NT2/D1 (cell line): ENCODE data around the gene SLC49A3.
"Not testable (repeated sequence)": the region's sequence is repeated elsewhere in the genome, so short reads cannot be mapped to it uniquely, and the experiment has no call there.

Experiments used
- DNase-seq: peaks from one replicate; pipeline ENCODE4 v3.0.0-alpha.2; 2011; ENCODE audit warnings: low read depth, low spot score
- H3K27me3 ChIP-seq: 2 replicates; pipeline ENCODE4 v1.6.0; 2011; ENCODE audit warnings: mild to moderate bottlenecking; ENCODE audit not compliant: insufficient read length, insufficient read depth
- H3K36me3 ChIP-seq: 2 replicates; pipeline ENCODE4 v1.6.1; 2011; ENCODE audit warnings: mild to moderate bottlenecking, low read length, mixed read lengths; ENCODE audit not compliant: insufficient read depth, insufficient read length
- H3K4me1 ChIP-seq: 2 replicates; pipeline ENCODE4 v1.5.1; 2011; ENCODE audit not compliant: insufficient read depth, insufficient read length
- H3K4me3 ChIP-seq: 2 replicates; pipeline ENCODE4 v1.5.1; 2011; ENCODE audit warnings: low read depth; ENCODE audit not compliant: insufficient read length
- H3K9ac ChIP-seq: 2 replicates; pipeline ENCODE4 v1.6.0; 2011; ENCODE audit warnings: low read depth; ENCODE audit not compliant: insufficient read length
- H3K9me3 ChIP-seq: 2 replicates; pipeline ENCODE4 v1.5.1; 2011; ENCODE audit warnings: mild to moderate bottlenecking, low read length; ENCODE audit not compliant: insufficient read depth
- SUZ12 ChIP-seq: IDR thresholded peaks from 2 replicates; pipeline ENCODE4 v1.6.1; 2011; ENCODE audit not compliant: insufficient read length, insufficient read depth; ENCODE audit errors: extremely low read depth
- YY1 ChIP-seq: IDR thresholded peaks from 2 replicates; pipeline ENCODE4 v1.6.1; 2011; ENCODE audit not compliant: insufficient read length, insufficient read depth
- ZNF274 ChIP-seq: IDR thresholded peaks from 2 replicates; pipeline ENCODE4 v1.6.1; 2011; ENCODE audit warnings: mild to moderate bottlenecking, low read depth, low read length

Gene SLC49A3

GRCh38 chr4:710116-710515 is 21.2 kb upstream of the SLC49A3 start:
- Histone ChIP-seq H3K36me3 (peaks cover 48% of the 10 kb centered on the region), H3K9me3 (no peaks in the 10 kb centered on the region), H3K9ac (no peak overlapping the region), H3K4me1 (peaks cover 8% of the 10 kb centered on the region), H3K4me3 (no peak overlapping the region), H3K27me3 (peaks cover 2% of the 10 kb centered on the region)
- no peak for DNase-seq
- TF ChIP-seq YY1 (no peak), ZNF274 (no peak), SUZ12 (no peak)

GRCh38 chr4:709348-709747 is 20.4 kb upstream of the SLC49A3 start:
- peaks cover 7% of the 10 kb centered on the region for H3K27me3 ChIP-seq
- TF ChIP-seq YY1 = no peak
- no peak for TF ChIP-seq SUZ12
- TF ChIP-seq ZNF274 = no peak
- peaks cover 43% of the 10 kb centered on the region for H3K36me3 ChIP-seq
- H3K4me1 ChIP-seq = peaks cover 11% of the 10 kb centered on the region
- H3K4me3 ChIP-seq = no peak overlapping the region
- no peak for DNase-seq
- no peaks in the 10 kb centered on the region for H3K9me3 ChIP-seq
- no peak overlapping the region for H3K9ac ChIP-seq

GRCh38 chr4:708631-708933 is 19.6 kb upstream of the SLC49A3 start:
- H3K9ac ChIP-seq = peak overlapping the region; percentile 21
- DNase-seq = no peak

DNA sequence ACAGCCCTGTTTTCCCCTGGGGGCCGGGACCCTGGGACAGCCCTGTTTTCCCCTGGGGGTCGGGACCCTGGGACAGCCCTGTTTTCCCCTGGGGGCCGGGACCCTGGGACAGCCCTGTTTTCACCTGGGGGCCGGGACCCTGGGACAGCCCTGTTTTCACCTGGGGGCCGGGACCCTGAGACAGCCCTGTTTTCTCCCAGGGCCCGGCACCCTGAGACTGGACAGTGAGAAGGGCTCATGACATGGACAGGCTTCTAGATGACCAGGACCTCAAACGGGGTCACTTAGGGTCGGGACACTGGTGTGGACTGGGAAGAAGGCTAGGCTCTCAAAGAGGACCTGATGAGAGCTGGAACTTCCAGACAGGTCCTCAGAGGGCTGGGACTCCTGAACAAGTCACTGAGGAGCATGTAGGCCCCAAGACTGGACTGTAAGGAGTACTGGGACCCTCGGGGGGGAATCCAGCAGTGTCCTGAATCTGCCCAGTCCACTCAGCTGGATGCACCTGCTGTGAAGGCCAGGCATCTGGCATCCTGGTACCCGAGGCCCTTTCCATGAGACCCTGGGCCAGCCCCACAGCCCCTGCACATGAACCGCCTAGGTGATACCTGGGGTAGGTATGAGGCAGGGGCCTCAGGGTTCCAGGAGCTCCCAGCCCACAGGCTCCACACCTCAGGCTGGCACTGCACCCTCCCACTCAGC is 19.1 kb upstream of the SLC49A3 start:
- Histone ChIP-seq H3K9ac (peak overlapping the region; percentile 21), H3K9me3 (no peaks in the 10 kb centered on the region), H3K36me3 (peaks cover 30% of the 10 kb centered on the region), H3K4me3 (no peak overlapping the region), H3K27me3 (peaks cover 7% of the 10 kb centered on the region), H3K4me1 (peaks cover 16% of the 10 kb centered on the region)
- TF ChIP-seq YY1 (no peak), SUZ12 (no peak), ZNF274 (no peak)
- no peak for DNase-seq

More at GRCh38 chr4:708631-708933, 19.6 kb upstream of the SLC49A3 start:
- peaks cover 19% of the 10 kb centered on the region for H3K4me1 ChIP-seq
- no peaks in the 10 kb centered on the region for H3K9me3 ChIP-seq
- peaks cover 35% of the 10 kb centered on the region for H3K36me3 ChIP-seq
- H3K27me3 ChIP-seq = peaks cover 7% of the 10 kb centered on the region
- H3K4me3 ChIP-seq = no peak overlapping the region
- no peak for TF ChIP-seq ZNF274
- no peak for TF ChIP-seq SUZ12
- no peak for TF ChIP-seq YY1

DNA sequence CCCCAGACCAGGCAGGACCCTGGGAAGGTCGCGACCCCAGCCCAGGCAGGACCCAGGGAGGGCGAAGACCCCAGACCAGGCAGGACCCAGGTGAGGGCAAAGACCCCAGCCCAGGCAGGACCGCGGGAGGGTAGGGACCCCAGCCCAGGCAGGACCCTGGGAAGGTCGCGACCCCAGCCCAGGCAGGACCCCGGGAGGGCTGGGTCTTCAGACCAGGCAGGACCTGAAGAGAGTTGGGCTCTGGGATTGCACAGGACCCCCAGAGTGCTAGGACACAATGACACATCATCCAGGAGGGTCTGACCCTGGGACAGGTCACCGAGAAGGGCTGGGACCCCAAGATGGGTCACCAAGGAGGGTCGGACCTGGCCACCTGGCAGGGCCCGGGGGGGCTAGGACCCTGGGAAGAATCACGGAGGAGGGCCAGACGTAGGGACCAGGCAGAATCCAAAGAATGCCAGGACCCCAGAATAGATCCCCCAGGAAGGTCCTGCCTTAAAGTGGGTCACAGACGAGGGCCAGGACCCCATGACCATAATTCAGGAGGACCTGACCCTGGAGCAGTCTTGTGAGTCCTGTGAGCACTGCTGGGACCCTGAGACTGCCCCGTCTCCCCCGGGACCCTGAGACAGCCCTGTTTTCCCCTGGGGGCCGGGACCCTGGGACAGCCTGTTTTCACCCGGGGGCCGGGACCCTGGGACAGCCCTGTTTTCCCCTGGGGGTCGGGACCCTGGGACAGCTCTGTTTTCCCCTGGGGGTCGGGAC is 18.1 kb upstream of the SLC49A3 start:
- DNase-seq = no peak
- Histone ChIP-seq H3K9ac (peak overlapping the region; percentile 79), H3K36me3 (peaks cover 30% of the 10 kb centered on the region), H3K9me3 (no peaks in the 10 kb centered on the region), H3K27me3 (peaks cover 7% of the 10 kb centered on the region), H3K4me3 (peak overlapping the region; percentile 38), H3K4me1 (peaks cover 16% of the 10 kb centered on the region)
- TF ChIP-seq SUZ12 (no peak), YY1 (no peak), ZNF274 (no peak)

GRCh38 chr4:706083-706633 is 17.2 kb upstream of the SLC49A3 start:
- H3K9me3 ChIP-seq, H3K27me3 ChIP-seq, DNase-seq: not testable (repeated sequence)
- Histone ChIP-seq H3K4me3 (peak overlapping the region; percentile 83), H3K4me1 (peaks cover 16% of the 10 kb centered on the region), H3K36me3 (peaks cover 30% of the 10 kb centered on the region), H3K9ac (peak overlapping the region; percentile 98)

DNA sequence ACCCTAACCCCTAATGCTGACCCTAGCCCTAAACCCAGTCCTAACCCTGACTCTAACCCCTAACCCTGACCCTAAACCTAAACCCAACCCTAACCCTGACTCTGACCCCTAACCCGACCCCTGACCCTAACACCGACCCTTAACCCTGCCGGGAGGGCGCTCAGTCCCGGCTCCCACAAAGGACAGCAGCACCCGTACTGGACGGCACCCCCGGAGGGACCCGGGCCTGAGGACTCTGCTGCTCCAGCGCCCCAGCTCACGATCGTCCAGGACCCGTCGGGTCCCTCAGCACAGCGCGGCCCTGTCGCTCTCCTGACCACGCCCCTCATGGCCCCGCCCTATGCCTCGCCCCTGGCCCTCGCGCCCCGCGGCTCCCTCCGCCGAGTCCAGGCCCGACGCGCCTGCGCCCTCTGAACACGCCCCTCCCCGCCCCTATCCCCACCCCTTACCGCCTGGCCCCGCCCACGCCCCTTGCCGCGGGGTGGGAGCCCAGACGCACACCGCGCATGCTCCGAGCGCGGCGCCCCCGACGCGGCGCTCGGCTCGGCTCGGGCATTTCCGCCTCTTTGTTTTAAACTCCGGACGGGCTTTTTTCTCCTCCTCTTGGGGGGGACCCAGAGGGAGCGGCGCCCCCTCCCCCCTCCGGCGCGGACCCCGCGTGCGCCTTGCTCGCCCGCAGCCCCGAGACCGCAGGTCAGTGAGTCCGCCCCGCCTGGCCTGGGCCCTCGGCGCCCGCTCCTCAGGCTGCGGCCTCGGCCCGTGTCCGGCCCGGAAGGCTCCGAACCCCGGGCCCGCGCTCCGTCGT is 16.5 kb upstream of the SLC49A3 start, which contains the start of gene PCGF3:
PCGF3 (plus strand) TSS at position 555 of the 805 bp plus-strand sequence. CDS start 27,849 bp downstream, outside the sequence.
- no peaks in the 10 kb centered on the region for H3K9me3 ChIP-seq
- peak within 1 kb of the TSS; percentile 83 for H3K4me3 ChIP-seq
- H3K36me3 ChIP-seq = peaks cover 24% of the 10 kb centered on the region
- no peak for TF ChIP-seq YY1
- TF ChIP-seq ZNF274 = no peak
- TF ChIP-seq SUZ12 = no peak
- DNase-seq = peak; percentile 87
- peaks cover 16% of the 10 kb centered on the region for H3K4me1 ChIP-seq
- peaks cover 7% of the 10 kb centered on the region for H3K27me3 ChIP-seq
- peak within 1 kb of the TSS; percentile 98 for H3K9ac ChIP-seq
